ENCODE data around the gene XRN1. TPM values are rescaled to one million over a fixed set of nuclear protein-coding genes. Genes with fewer than 3 reads are reported as not detected.
"Not testable (repeated sequence)": the region's sequence is repeated elsewhere in the genome, so short reads cannot be mapped to it uniquely, and the experiment has no call there.

Gene XRN1
- total RNA-seq, 2 experiments from 2014 or later, result 38.7 to 40.0 TPM

GRCh38 chr3:142324275-142324953 is 123.4 kb downstream of the XRN1 start:
- not testable (repeated sequence) for H3K4me3 Mint-ChIP-seq, DNase-seq, H3K27ac Mint-ChIP-seq, H3K4me1 Mint-ChIP-seq, H3K27me3 Mint-ChIP-seq
- Mint-ChIP-seq H3K36me3 (peaks cover 47% of the 10 kb centered on the region), H3K9me3 (peaks cover 16% of the 10 kb centered on the region)

- Mint-ChIP-seq H3K36me3 (peaks cover 18% of the 10 kb centered on the region), H3K4me3 (no peak overlapping the region), H3K27ac (peak overlapping the region; percentile 6)
Observed at GRCh38 chr3:142319912-142320311, 127.9 kb downstream of the XRN1 start.

DNA sequence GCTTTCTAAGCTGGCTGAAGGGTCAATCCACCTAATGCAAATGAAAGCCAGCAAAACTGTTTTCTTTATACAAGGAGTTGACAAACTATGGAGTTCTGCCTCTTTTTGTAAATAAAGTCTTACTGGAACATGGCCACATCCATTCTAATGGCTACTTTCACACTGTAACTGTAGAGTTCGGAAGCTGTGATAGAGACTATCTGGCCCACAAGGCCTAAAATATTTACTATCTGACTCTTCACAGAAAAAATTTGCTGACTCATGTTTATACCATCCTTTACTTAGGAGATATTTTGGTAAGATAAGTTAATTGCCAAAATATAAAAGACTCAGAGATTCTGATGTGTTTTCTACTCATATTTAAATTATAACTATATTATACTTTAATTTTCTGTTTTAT is 128.7 kb downstream of the XRN1 start:
- no peak for DNase-seq
- Mint-ChIP-seq H3K4me1 (peaks cover 3% of the 10 kb centered on the region), H3K27me3 (no peaks in the 10 kb centered on the region), H3K36me3 (peaks cover 11% of the 10 kb centered on the region), H3K9me3 (no peaks in the 10 kb centered on the region), H3K4me3 (no peak overlapping the region), H3K27ac (no peak overlapping the region)

More at GRCh38 chr3:142319912-142320311, 127.9 kb downstream of the XRN1 start:
- H3K27me3 Mint-ChIP-seq, result no peaks in the 10 kb centered on the region
- peaks cover 4% of the 10 kb centered on the region for H3K9me3 Mint-ChIP-seq
- H3K4me1 Mint-ChIP-seq, result peaks cover 3% of the 10 kb centered on the region
- no peak for DNase-seq

DNA sequence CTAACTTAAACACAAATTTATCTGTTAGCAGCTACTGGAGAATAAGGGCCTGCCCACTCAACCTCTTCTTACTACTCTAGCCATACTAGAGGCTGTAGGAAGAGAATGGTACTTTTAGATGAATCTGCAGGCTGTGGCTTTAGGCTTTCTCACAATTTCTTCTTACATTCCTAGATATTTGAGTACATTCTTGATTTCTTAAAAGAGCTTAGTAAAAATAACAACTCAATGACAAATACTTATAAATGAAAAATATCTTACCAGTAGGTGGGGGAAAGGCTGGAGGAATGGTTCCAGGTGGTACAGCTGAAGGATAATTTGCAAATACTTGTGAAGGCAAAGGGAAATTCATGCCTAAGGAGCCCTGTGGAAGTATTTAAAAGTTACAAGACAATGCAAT is 129.5 kb downstream of the XRN1 start:
- Mint-ChIP-seq H3K4me3 (no peak overlapping the region), H3K9me3 (no peaks in the 10 kb centered on the region), H3K27ac (no peak overlapping the region), H3K36me3 (peaks cover 10% of the 10 kb centered on the region), H3K27me3 (no peaks in the 10 kb centered on the region), H3K4me1 (peaks cover 3% of the 10 kb centered on the region)
- no peak for DNase-seq

GRCh38 chr3:142315978-142316388 is 131.9 kb downstream of the XRN1 start:
- H3K4me1 Mint-ChIP-seq, DNase-seq, H3K27ac Mint-ChIP-seq, H3K36me3 Mint-ChIP-seq, H3K9me3 Mint-ChIP-seq, H3K4me3 Mint-ChIP-seq, H3K27me3 Mint-ChIP-seq: not testable (repeated sequence)

DNA sequence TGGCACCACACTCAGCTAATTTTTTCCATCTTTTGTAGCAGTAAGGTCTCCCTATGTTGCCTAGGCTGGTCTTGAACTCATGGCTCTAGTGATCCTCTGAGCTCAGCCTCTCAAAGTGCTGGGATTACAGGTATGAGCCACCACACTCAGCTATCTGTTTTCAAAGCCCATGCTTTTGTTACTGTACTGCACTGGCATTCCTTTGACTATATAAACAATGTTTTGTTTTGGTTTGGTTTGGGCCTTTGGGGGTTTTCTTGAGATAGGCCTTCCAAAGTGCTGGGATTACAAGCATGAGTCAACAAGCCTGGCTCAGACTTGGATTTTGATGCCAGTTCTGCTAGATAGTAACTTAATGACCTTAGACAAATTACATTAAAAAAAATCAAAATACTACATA is 132.8 kb downstream of the XRN1 start:
- Mint-ChIP-seq H3K9me3 (no peaks in the 10 kb centered on the region), H3K4me3 (no peak overlapping the region), H3K27me3 (no peaks in the 10 kb centered on the region), H3K4me1 (peaks cover 1% of the 10 kb centered on the region), H3K36me3 (peaks cover 5% of the 10 kb centered on the region), H3K27ac (no peak overlapping the region)
- no peak for DNase-seq

DNA sequence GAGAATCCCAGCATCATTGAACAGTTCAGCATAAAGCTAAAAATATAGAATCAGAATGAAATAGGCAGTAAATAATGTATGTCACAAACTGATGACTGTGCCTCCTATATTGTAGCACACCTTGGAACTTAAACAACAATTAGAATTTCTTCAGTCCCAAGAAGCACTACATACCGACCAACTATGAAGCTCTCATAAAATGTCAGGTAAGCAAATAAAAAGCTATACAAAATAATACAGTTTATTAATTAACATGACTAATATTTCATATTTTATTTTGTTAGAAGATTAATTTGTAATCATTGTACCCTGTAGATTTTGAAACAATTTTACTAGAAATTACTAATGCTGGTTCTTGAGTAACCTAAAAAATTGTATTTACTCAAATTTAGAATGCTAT is 137.4 kb downstream of the XRN1 start:
- no peak overlapping the region for H3K4me3 Mint-ChIP-seq
- no peak for DNase-seq
- H3K27me3 Mint-ChIP-seq, result no peaks in the 10 kb centered on the region
- peaks cover 16% of the 10 kb centered on the region for H3K36me3 Mint-ChIP-seq
- peaks cover 1% of the 10 kb centered on the region for H3K4me1 Mint-ChIP-seq
- H3K9me3 Mint-ChIP-seq, result peaks cover 2% of the 10 kb centered on the region
- no peak overlapping the region for H3K27ac Mint-ChIP-seq

- not testable (repeated sequence) for H3K4me3 Mint-ChIP-seq, H3K4me1 Mint-ChIP-seq, DNase-seq, H3K27me3 Mint-ChIP-seq, H3K27ac Mint-ChIP-seq
- Mint-ChIP-seq H3K9me3 (peaks cover 31% of the 10 kb centered on the region), H3K36me3 (peaks cover 65% of the 10 kb centered on the region)
Observed at GRCh38 chr3:142302847-142303246, 145.0 kb downstream of the XRN1 start.

GRCh38 chr3:142298626-142299025 is 149.2 kb downstream of the XRN1 start:
- H3K27ac Mint-ChIP-seq, result no peak overlapping the region
- DNase-seq, result no peak
- H3K27me3 Mint-ChIP-seq, result no peaks in the 10 kb centered on the region
- no peak overlapping the region for H3K4me3 Mint-ChIP-seq
- no peaks in the 10 kb centered on the region for H3K4me1 Mint-ChIP-seq
- peaks cover 40% of the 10 kb centered on the region for H3K36me3 Mint-ChIP-seq
- H3K9me3 Mint-ChIP-seq, result peaks cover 19% of the 10 kb centered on the region

DNA sequence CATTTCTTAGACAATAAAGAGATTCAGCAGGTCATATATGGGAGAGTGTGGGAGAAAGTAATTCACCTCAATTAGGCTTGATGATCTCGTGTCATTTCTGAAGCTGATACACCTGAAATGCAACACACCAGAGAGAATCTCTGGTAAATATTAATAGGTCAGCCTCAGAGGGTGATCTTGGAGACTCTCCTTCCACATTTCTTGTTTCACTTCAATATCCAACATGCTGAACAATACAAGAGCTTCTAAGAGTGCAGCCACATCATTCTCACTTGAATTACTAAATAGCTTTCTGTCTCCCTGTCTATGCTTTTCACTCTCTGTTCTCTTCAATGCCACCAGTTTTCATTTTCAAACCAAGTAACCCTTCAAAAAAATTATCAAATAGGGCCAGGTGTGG is 151.3 kb downstream of the XRN1 start:
- no peaks in the 10 kb centered on the region for H3K27me3 Mint-ChIP-seq
- DNase-seq, result no peak
- no peaks in the 10 kb centered on the region for H3K4me1 Mint-ChIP-seq
- no peak overlapping the region for H3K27ac Mint-ChIP-seq
- peaks cover 21% of the 10 kb centered on the region for H3K36me3 Mint-ChIP-seq
- H3K9me3 Mint-ChIP-seq, result peaks cover 5% of the 10 kb centered on the region
- no peak overlapping the region for H3K4me3 Mint-ChIP-seq

DNA sequence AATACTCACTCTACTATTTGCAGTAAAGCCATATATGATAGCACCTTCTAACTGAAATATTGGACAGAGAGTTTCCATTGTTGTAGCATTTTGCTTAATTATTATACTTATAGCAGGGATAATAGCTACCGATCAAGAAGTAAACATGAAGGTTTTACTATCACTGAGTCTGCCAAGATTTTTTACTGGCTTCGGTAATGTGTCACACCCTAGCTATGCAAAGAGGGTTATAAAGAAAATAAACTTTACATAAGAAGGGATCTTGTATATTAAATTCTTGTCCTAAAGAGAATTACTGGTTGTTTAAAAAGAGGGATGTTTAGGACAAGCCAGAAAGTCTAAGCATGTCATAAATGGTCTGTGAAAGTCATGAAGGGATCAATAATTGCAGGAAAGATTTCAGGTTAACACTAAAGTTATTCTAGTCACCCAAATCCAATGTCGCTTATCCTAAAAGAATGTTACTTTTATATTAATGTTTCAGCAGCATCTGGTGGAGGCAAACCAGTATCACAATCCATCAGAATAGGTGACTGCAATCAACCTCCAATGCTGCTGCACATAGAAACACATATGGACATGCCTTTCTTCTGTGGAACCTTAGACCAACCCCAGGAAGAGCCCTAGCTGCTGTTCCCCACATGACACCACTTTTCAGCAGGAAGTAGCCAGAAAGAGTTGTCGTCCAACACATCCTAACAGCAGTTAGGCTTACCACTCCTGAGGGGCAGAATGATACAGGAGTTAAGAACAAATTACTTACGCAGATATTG is 159.8 kb downstream of the XRN1 start:
- Mint-ChIP-seq H3K4me1 (no peaks in the 10 kb centered on the region), H3K9me3 (peaks cover 14% of the 10 kb centered on the region), H3K27me3 (no peaks in the 10 kb centered on the region), H3K4me3 (no peak overlapping the region), H3K36me3 (peaks cover 17% of the 10 kb centered on the region), H3K27ac (no peak overlapping the region)
- no peak for DNase-seq

DNA sequence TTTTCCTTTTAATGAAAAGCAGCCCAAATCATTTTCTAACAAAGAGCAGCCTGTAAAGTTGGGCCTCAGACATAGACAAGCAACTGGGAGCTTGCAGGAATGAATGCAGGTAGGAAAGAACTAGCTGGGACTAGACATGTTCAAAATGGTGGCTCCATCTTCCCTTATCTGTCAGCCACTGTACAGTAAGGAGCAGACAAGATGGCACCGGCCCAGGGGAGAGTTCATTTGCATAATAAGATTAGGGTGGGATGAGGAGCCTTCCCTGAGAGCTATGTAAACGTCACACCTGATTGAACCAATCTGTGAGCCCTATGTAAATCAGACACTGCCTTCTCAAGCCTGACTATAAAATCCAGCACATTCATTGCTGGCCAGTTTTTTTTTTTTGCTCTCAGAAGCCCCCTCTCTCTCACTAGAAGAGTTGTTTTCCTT is 162.7 kb downstream of the XRN1 start:
- no peak overlapping the region for H3K27ac Mint-ChIP-seq
- H3K9me3 Mint-ChIP-seq, result peaks cover 12% of the 10 kb centered on the region
- no peak for DNase-seq
- H3K4me3 Mint-ChIP-seq, result no peak overlapping the region
- H3K36me3 Mint-ChIP-seq, result peaks cover 14% of the 10 kb centered on the region
- H3K27me3 Mint-ChIP-seq, result no peaks in the 10 kb centered on the region
- H3K4me1 Mint-ChIP-seq, result no peaks in the 10 kb centered on the region

DNA sequence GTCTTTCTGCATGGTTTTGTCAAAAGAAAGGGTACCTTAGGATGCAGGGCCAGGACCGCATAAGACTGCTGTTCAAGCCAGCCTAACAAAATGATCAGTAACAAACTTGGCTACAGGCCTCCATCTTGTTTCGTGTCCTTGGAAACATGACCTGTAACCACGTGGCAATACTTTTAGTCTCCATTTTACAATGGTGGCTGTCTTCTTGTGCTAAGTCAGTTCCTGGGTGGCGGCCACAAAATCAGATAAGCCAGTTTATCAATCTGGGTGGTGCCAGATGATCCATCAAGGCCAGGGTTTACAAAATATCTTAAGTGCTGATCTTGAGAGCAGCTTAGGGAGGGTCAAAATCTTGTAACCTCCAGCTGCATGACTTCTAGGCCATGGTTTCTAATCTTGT is 165.3 kb downstream of the XRN1 start:
- DNase-seq, result no peak
- H3K9me3 Mint-ChIP-seq, result peaks cover 2% of the 10 kb centered on the region
- no peaks in the 10 kb centered on the region for H3K4me1 Mint-ChIP-seq
- H3K4me3 Mint-ChIP-seq, result no peak overlapping the region
- H3K27me3 Mint-ChIP-seq, result no peaks in the 10 kb centered on the region
- H3K36me3 Mint-ChIP-seq, result peaks cover 3% of the 10 kb centered on the region
- no peak overlapping the region for H3K27ac Mint-ChIP-seq

DNA sequence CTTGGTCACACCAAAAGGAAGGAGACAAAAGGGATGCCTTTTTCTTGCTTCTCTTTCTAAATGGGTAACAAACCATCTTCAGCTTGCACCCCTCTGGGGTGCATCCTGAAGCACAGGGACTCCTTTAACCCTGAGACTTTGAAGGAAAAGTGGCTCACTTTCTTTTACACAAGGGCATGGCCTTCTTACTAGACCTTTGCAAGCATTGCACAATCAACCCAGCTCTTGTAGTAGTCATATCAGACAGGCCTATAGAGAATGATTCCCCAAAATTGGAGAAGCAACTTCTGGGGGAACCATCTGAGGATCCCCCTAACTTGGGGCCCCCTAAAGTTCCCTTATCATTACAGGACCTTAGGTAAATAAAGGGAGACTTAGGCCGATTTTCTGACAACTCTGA is 166.4 kb downstream of the XRN1 start:
- Mint-ChIP-seq H3K4me3 (no peak overlapping the region), H3K4me1 (no peaks in the 10 kb centered on the region), H3K27ac (no peak overlapping the region), H3K36me3 (peaks cover 2% of the 10 kb centered on the region), H3K27me3 (no peaks in the 10 kb centered on the region), H3K9me3 (peaks cover 1% of the 10 kb centered on the region)
- DNase-seq, result no peak

- H3K4me1 Mint-ChIP-seq, result no peaks in the 10 kb centered on the region
- H3K9me3 Mint-ChIP-seq, result peaks cover 1% of the 10 kb centered on the region
- peaks cover 2% of the 10 kb centered on the region for H3K36me3 Mint-ChIP-seq
- H3K27ac Mint-ChIP-seq, result no peak overlapping the region
- H3K27me3 Mint-ChIP-seq, result no peaks in the 10 kb centered on the region
- peak; percentile 19 for DNase-seq
- H3K4me3 Mint-ChIP-seq, result no peak overlapping the region
Observed at GRCh38 chr3:142279965-142280590, 167.8 kb downstream of the XRN1 start.
